Measurements from ENCODE around the gene KRTAP10-5.

DNA sequence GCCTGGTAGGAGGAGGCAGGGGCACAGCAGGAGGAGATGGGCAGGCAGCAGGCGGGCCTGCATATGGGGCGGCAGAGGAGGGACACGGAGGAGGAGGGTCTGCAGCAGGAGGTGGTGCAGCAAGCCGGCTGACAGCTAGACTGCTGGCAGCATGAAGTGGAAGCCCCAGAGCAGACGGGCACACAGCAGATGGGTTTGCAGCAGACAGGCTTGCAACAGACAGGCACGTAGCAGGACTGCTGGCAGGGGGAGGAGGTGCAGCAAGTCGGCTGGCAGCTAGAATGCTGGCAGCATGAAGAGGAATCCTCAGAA is 615 bp downstream of the KRTAP10-5 start:
- TF ChIP-seq, protein P1, sequence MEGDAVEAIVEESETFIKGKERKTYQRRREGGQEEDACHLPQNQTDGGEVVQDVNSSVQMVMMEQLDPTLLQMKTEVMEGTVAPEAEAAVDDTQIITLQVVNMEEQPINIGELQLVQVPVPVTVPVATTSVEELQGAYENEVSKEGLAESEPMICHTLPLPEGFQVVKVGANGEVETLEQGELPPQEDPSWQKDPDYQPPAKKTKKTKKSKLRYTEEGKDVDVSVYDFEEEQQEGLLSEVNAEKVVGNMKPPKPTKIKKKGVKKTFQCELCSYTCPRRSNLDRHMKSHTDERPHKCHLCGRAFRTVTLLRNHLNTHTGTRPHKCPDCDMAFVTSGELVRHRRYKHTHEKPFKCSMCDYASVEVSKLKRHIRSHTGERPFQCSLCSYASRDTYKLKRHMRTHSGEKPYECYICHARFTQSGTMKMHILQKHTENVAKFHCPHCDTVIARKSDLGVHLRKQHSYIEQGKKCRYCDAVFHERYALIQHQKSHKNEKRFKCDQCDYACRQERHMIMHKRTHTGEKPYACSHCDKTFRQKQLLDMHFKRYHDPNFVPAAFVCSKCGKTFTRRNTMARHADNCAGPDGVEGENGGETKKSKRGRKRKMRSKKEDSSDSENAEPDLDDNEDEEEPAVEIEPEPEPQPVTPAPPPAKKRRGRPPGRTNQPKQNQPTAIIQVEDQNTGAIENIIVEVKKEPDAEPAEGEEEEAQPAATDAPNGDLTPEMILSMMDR (IDR thresholded peaks at IDR 0.05 in 8 of 11, conservative IDR thresholded peaks at IDR 0.05 in 3 of 11), result no peak
- TF ChIP-seq POLR2A (IDR thresholded peaks at IDR 0.05), result no peak
- no peak for TF ChIP-seq POLR2AphosphoS5 (IDR thresholded peaks at IDR 0.05)
